ENCODE results near the gene MCCC1.
"Not testable (repeated sequence)": the region's sequence is repeated elsewhere in the genome, so short reads cannot be mapped to it uniquely, and the experiment has no call there.

MCCC1 gene

DNA sequence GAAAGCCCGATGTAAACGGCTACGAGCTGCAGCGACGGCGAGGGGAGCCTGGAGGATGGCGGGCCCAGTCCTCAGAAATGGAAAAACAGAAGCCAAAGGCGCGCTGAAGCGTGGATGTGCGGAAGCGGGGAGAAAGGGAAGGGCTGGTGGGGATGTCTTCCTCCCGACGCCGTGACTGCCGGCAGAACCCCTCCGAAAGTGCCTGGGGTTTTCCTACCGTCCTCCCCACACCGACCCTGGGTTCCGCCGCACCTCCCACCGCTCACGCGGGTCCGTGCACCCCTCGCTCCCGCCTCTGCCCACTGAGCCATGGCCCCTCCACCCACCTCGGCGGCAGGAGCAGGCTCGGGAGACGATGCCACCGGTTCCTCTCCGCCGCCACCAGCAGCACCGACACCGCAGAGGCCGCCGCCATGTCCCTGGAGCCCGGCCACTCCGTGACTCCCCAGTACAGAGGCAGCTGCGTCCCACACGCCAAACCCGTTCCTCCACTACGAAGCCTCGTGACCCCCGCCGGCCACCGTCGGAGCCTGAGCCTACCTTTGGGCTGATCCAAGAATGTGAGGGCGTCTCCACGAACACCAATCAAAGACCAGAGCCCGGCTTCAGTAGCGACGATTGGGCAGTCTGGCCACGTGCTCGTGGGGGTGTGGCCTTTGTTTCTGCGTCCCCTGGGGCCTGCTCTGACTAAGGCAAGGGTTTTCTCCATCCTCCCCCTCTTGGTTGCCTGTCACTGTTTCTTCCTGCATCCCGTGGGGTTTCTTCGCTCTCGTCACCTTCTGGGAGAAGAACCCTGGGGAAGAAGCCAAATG lies at the start of gene MCCC1:
TSS of gene MCCC1 (minus strand) at position 471 of the 812 bp plus-strand sequence. CDS start at position 415, 56 bp downstream.
- DNase-seq, result peak; percentile 100

GRCh38 chr3:183148056-183148455 lies 48.8 kb upstream of the MCCC1 start:
- DNase-seq, result no peak

DNA sequence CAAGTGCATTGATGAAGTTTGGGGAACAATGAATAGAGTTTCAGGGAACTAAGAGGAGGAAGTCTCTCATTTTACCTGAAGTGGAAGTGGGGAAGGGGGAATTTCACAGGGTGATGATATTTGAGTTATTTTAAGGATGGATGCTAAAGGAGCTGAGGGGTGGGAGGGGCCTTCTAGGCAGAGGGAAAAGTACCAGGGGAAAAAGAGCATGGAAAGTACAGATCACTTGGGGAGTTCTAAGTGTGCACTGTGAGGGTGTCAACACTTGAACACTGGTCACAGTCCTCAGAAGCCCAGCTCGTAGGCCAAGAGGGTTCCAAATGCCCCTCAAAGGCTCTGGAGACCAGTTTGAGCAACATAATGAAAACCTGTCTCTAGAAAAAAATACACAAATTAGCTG lies 45.1 kb upstream of the MCCC1 start:
- DNase-seq, result no peak

GRCh38 chr3:183142199-183142598 lies 42.9 kb upstream of the MCCC1 start:
- DNase-seq, result no peak

- DNase-seq, result no peak
Observed at GRCh38 chr3:183134844-183135243, 35.5 kb upstream of the MCCC1 start.

GRCh38 chr3:183132409-183132808 lies 33.1 kb upstream of the MCCC1 start:
- no peak for DNase-seq

DNA sequence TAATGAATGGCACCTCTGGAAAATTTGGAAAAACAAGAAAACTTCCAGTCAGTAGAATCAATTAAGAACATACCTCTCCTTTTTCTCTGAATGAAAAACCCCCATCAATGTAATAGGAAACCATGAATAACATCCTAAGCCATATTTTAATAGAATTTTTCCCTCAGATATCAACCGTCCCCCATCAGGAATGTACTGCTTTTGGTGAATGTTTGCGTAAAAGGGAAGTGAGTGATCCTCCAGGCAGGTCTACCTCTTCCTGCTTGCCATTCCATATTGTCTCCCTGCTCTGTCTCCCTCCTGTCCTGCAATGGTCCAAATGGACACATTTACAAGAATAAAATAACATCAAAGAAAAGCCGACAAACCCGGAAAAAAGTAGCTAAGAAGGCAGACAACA lies 32.4 kb upstream of the MCCC1 start:
- no peak for DNase-seq

- DNase-seq, result no peak
Observed at GRCh38 chr3:183131186-183131725, 32.0 kb upstream of the MCCC1 start.

- peak; percentile 14 for DNase-seq
Observed at GRCh38 chr3:183129243-183129642, 29.9 kb upstream of the MCCC1 start.

DNA sequence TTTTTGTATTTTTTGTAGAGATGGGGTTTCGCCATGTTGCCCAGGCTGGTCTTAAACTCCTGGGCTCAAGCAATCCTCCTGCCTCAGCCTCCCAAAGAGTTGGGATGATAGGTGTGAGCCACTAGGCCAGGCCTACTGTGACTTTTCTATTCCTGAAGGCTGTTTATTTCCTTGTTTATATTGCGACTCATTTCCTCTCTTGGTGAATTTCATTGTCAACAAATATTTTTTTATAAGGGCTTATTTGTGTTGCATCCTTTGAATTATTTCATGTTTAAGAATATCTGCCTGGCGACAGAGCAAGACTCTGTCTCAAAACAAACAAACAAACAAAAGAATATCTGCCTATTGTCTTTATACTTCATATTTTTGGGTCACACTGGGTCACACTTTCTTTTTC lies 29.4 kb upstream of the MCCC1 start:
- DNase-seq, result no peak

DNA sequence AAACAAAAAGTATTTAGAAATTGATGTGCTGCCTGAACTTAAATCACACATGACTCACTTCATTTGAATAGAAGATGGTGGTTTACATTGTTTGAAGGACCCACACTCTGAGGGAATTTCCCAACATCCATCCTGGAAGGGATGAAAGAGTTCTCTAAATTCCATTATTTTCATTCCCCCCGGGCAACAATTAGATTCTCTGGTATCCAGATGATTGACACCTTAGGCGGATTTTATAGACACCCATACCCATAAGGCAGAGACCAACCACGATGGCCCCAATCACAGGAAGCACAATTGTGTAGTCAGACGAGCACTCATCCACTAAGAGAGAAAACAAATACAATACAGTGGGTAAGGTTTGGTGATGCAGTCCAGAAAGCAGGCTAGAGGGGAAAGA lies 24.6 kb upstream of the MCCC1 start:
- DNase-seq, result no peak

DNA sequence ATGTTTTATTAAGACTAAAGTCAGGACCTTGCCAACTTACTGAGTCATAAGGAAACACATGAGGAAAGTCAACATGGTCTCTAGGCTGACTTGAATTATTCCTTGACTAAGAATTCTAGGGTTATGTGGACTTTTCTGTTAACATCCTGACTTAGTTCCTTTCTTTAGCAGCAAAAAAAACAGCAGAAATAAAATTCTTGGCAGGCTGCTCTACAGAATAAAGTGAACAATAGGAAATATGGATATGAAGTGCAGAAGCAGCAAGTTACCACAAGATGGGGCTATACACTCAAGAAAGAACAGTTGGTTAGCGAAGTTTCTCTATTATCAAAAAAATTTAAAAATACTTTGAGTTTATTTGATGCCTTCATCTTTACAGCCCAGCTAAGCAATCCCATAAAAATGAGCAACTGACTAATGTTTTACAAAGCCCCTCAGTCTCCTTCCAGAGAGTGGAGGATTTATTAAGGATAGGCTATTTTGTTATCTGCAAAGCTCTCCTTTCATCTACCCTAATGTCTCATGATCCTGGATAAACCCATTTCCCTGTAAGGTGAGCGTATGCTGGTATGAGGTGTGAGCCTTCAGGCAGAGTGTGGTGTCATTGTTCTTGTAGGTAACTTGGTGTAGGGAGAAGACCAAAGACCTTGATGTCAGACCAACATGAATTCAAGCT lies 23.1 kb upstream of the MCCC1 start:
- peak; percentile 61 for DNase-seq

DNA sequence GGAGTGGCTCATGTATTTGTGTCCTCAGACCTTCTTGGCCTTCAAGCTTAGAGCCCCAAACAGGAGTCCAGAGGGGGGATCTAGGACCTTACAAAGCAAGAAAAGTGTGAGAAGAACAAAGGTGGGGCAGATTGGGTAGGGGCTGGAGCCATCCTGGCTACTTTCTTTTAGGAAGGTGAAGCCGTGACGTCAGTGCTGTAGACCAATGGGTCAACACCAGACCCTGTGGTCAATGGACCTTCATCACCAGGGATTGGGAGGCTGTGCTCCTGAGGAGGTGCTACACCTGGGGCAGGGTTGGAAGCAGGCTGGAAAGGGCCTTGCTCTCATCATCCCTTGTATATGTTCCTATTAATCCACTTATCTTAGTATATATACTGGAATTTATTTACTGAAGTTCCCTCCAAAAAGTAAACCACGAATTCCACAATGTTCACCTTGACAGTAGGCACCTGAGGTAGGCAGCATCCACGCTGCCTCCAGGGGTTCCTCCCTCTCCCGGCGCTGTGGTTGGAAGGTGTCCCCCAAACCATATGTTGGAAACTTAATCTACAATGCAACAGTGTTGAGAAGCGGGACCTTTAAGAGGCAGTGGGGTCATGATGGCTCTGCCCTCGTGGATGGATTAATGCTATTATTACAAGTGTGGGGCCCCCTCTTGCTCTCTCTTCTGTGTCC lies 21.4 kb upstream of the MCCC1 start:
- DNase-seq, result no peak

DNA sequence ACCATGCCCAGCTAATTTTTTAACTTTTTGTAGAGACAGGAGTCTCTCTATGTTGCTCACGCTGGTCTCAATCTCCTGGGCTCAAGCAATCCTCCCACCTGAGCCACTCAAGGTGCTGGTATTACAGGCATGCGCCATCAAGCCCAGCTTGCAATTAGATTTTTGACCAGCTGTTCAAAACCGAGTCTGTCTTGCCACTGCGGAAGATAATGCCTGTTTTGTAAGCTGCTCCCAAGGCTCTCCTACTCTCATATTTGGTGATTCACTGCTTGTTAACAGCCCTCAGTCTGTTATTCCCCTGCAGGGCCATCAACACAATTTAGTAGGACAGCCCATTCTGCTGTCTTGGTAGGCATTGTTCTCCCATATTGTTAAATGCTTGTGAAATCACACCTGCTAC lies 17.8 kb upstream of the MCCC1 start:
- DNase-seq, result peak; percentile 30

GRCh38 chr3:183116025-183116614 lies 16.8 kb upstream of the MCCC1 start:
- DNase-seq, result peak; percentile 100

- DNase-seq, result peak; percentile 58
Observed at GRCh38 chr3:183114384-183115178, 15.3 kb upstream of the MCCC1 start.

DNA sequence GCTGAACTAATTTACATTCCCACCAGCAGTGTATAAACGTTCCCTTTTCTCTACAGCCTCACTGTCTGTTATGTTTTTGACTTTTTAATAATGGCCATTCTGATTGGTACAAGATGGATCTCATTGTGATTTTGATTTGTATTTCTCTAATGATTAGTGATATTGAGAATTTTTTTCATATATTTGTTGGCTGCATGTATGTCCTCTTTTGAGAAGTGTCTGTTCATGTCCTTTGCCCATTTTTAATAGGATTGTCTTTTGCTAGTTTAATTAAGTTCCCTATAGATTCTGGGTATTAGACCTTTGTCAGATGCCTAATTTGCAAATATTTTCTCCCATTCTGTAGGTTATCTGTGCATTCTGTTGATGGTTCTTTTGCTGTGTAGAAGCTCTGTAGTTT lies 10.6 kb upstream of the MCCC1 start:
- DNase-seq, result not testable (repeated sequence)

- no peak for DNase-seq
Observed at GRCh38 chr3:183108470-183108869, 9.2 kb upstream of the MCCC1 start.

DNA sequence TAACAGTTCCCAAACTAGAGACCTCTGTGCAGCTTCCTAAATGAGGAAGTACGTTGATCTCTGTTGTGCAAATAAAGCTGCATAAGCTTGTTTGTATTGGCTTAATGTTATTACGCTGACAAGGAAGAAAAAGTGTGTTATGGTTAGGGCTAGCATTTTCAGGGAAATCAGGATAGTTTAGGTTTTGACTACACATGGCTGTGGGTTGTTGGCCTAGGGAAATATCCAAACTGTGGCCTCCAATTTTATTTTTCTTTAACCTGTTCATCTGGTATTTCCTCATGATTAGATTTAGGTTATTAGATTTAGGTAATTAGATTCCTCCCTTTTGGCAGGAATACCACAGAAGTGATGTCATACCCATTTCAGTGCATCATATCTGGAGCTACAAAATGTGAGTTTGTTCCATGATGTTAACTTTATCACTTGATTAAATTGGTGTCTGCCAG lies 8.7 kb upstream of the MCCC1 start:
- no peak for DNase-seq

DNA sequence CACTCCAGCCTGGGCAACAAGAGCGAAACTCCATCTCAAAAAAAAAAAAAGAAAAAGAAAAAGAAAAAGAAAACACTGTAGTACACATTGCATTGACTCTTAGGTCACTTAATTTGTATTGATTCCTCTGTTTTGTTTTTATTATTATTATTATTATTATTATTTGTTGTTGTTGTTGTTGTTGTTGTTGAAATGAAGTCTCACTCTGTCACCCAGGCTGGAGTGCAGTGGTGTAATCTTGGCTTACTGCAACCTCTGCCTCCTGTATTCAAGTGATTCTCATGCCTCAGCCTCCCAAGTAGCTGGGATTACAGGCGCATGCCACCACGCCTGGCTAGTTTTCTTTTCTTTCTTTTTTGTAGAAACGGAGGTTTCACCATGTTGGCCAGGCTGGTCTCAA lies 8.1 kb upstream of the MCCC1 start:
- not testable (repeated sequence) for DNase-seq

GRCh38 chr3:183106635-183107034 lies 7.3 kb upstream of the MCCC1 start:
- DNase-seq, result no peak

DNA sequence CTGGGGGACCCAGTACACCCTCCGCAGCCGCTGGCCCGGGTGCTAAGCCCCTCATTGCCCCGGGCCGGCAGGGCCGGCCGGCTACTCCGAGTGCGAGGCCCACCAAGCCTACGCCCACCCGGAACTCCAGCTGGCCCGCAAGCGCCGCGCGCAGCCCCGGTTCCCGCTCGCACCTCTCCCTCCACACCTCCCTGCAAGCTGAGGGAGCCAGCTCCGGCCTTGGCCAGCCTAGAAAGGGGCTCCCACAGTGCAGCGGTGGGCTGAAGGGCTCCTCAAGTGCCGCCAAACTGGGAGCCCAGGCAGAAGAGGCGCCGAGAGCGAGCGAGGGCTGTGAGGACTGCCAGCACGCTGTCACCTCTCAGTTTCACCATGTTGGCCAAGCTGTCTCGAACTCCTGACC lies 4.7 kb upstream of the MCCC1 start:
- not testable (repeated sequence) for DNase-seq

Data from NCI-H1105 (cell line).